SH-SY5Y (cell line): ENCODE data around the gene KRTAP9-8.

Experiments used
- GATA2 ChIP-seq: IDR thresholded peaks from 2 replicates; pipeline ENCODE4 v1.6.1; 2011; ENCODE audit warnings: mild to moderate bottlenecking, low read depth, low read length
- GATA3 ChIP-seq: IDR thresholded peaks from 2 replicates; pipeline ENCODE4 v1.6.1; 2011; ENCODE audit warnings: low read depth, mild to moderate bottlenecking, low read length, moderate library complexity

- TF ChIP-seq GATA2 (no peak), GATA3 (no peak)
Observed at GRCh38 chr17:41212524-41213169, 25.2 kb upstream of the KRTAP9-8 start.
